ENCODE measurements around the gene ZNF570. TPM values are rescaled to one million over a fixed set of nuclear protein-coding genes. Genes with fewer than 3 reads are reported as not detected.

The ZNF570 gene
- polyA plus RNA-seq, 3 donors, result 9.8 to 11.5 (median 10.8) TPM

Other genes starting within 250 kb of the ZNF570 start
- 10 to 100 TPM in 1 of 3 donors, 1 to 10 TPM in 2; 8.3 to 17.9 (median 8.9) TPM for gene ZNF527, start 98.3 kb upstream of the ZNF570 start, polyA plus RNA-seq (ENCODE audit: insufficient read length in 3 of 3)
- 10 to 100 TPM; 13.4 to 14.9 (median 13.7) TPM for gene ZNF569, start 1.9 kb upstream of the ZNF570 start, polyA plus RNA-seq (ENCODE audit: insufficient read length in 3 of 3)
- 10 to 100 TPM; 18.3 to 20.6 (median 19.6) TPM for gene ZNF793, start 37.6 kb downstream of the ZNF570 start, polyA plus RNA-seq (ENCODE audit: insufficient read length in 3 of 3)
- gene ZNF571, start 125.4 kb downstream of the ZNF570 start, polyA plus RNA-seq (ENCODE audit: insufficient read length in 3 of 3), result 10 to 100 TPM in 2 of 3 donors, 1 to 10 TPM in 1; 9.3 to 11.2 (median 10.9) TPM
- gene ZNF540, start 125.5 kb downstream of the ZNF570 start, polyA plus RNA-seq (ENCODE audit: insufficient read length in 3 of 3), result 1 to 10 TPM; 4.5 to 5.1 (median 5.0) TPM
- gene ZFP30, start 186.1 kb downstream of the ZNF570 start, polyA plus RNA-seq (ENCODE audit: insufficient read length in 3 of 3), result 10 to 100 TPM; 23.2 to 27.0 (median 23.4) TPM